SJSA1 (cell line): ENCODE measurements around the gene PDE6D. TPM values are rescaled to one million over a fixed set of nuclear protein-coding genes. Genes with fewer than 3 reads are reported as not detected.

Experiments used
- DNase-seq, 2 experiments: peaks; one replicate each; pipeline ENCODE4 v3.0.0-alpha.2; 2015 to 2020; ENCODE audit warnings: low spot score in 2 of 2, low read depth in 1 of 2
- H3K27ac ChIP-seq: fragments of 250-450 bp; sonication (Bioruptor Pico); 2 replicates; pipeline ENCODE4 v1.5.1; 2020; ENCODE audit warnings: mild to moderate bottlenecking, moderate library complexity
- H3K27me3 ChIP-seq: fragments of 250-450 bp; sonication (Bioruptor Pico); replicated peaks from 2 replicates; pipeline ENCODE4 v1.5.1; 2020; ENCODE audit warnings: mild to moderate bottlenecking, moderate library complexity
- H3K36me3 ChIP-seq: fragments of 250-450 bp; sonication (Bioruptor Pico); 2 replicates; pipeline ENCODE4 v1.5.1; 2020; ENCODE audit warnings: mild to moderate bottlenecking
- H3K4me1 ChIP-seq: fragments of 250-450 bp; sonication (Bioruptor Pico); replicated peaks from 2 replicates; pipeline ENCODE4 v1.6.1; 2021; ENCODE audit warnings: mild to moderate bottlenecking
- H3K4me3 ChIP-seq: fragments of 250-450 bp; sonication (Bioruptor Pico); 2 replicates; pipeline ENCODE4 v1.5.1; 2020; ENCODE audit warnings: mild to moderate bottlenecking
- H3K9me3 ChIP-seq: fragments of 250-450 bp; sonication (Bioruptor Pico); replicated peaks from 2 replicates; pipeline ENCODE4 v1.5.1; 2020; ENCODE audit warnings: mild to moderate bottlenecking
- total RNA-seq: library from RNA; depleted of rRNA; stranded (reverse); fragments of >200 nt; shearing (Covaris generic); gene quantifications from 2 replicates; pipeline ENCODE4 v1.2.3, GENCODE V29; 2014; rRNA removed

PDE6D gene
- total RNA-seq, 1 experiment from 2014 or later = 34.2 TPM

GRCh38 chr2:231682603-231683291 lies 98.3 kb downstream of the PDE6D start:
- H3K27ac ChIP-seq = no peak overlapping the region
- H3K36me3 ChIP-seq = no peaks in the 10 kb centered on the region
- no peaks in the 10 kb centered on the region for H3K27me3 ChIP-seq
- H3K4me3 ChIP-seq = no peak overlapping the region
- H3K9me3 ChIP-seq = no peaks in the 10 kb centered on the region
- H3K4me1 ChIP-seq = peaks cover 24% of the 10 kb centered on the region
- no peak for DNase-seq

Other genes with a start within 250 kb of the PDE6D start
- not detected in 2 replicates for gene TEX44, start 188.4 kb downstream of the PDE6D start, total RNA-seq
- gene PTMA, start 72.8 kb downstream of the PDE6D start, total RNA-seq = 971 and 998 TPM in 2 replicates
- gene COPS7B, start 5.2 kb upstream of the PDE6D start, total RNA-seq = 12.3 and 24.9 TPM in 2 replicates
- gene NPPC, start 145.1 kb upstream of the PDE6D start, total RNA-seq = not detected in 2 replicates
- gene DIS3L2, start 180.4 kb upstream of the PDE6D start, total RNA-seq = 20.6 and 29.8 TPM in 2 replicates